NCI-H2171 treated with DMSO at 0.1 percent for 48 hours (cell line): Measurements from ENCODE around the gene UBE2D4.
"Not testable (repeated sequence)": the region's sequence is repeated elsewhere in the genome, so short reads cannot be mapped to it uniquely, and the experiment has no call there.

Experiments used
- DNase-seq: peaks from one replicate; lab custom pipeline; 2025; lab: John Stamatoyannopoulos, UW

The UBE2D4 gene

GRCh38 chr7:43968172-43969040 lies 42.2 kb downstream of the UBE2D4 start:
- DNase-seq, result not testable (repeated sequence)

GRCh38 chr7:43969586-43969985 lies 43.4 kb downstream of the UBE2D4 start:
- not testable (repeated sequence) for DNase-seq

GRCh38 chr7:43970698-43971097 lies 44.5 kb downstream of the UBE2D4 start:
- DNase-seq, result not testable (repeated sequence)

- not testable (repeated sequence) for DNase-seq
These were observed 47.9 kb downstream of the UBE2D4 start for GRCh38 chr7:43974033-43974573.

GRCh38 chr7:43974725-43975482 lies 48.7 kb downstream of the UBE2D4 start:
- DNase-seq, result not testable (repeated sequence)

- DNase-seq, result no peak
These were observed 51.3 kb downstream of the UBE2D4 start for GRCh38 chr7:43977525-43977924.

GRCh38 chr7:43978102-43978501 lies 51.9 kb downstream of the UBE2D4 start:
- not testable (repeated sequence) for DNase-seq

- not testable (repeated sequence) for DNase-seq
These were observed 56.6 kb downstream of the UBE2D4 start for GRCh38 chr7:43982848-43983247.

GRCh38 chr7:43983736-43984135 lies 57.5 kb downstream of the UBE2D4 start:
- not testable (repeated sequence) for DNase-seq

GRCh38 chr7:43985904-43986864 lies 59.9 kb downstream of the UBE2D4 start:
- not testable (repeated sequence) for DNase-seq

GRCh38 chr7:43987476-43987875 lies 61.2 kb downstream of the UBE2D4 start:
- not testable (repeated sequence) for DNase-seq

- not testable (repeated sequence) for DNase-seq
These were observed 63.9 kb downstream of the UBE2D4 start for GRCh38 chr7:43990011-43990585.

GRCh38 chr7:43990829-43991228 lies 64.6 kb downstream of the UBE2D4 start:
- not testable (repeated sequence) for DNase-seq

GRCh38 chr7:43992896-43993295 lies 66.7 kb downstream of the UBE2D4 start:
- DNase-seq, result peak; percentile 24

- not testable (repeated sequence) for DNase-seq
These were observed 68.4 kb downstream of the UBE2D4 start for GRCh38 chr7:43994681-43995080.

GRCh38 chr7:43997532-43997931 lies 71.3 kb downstream of the UBE2D4 start, which contains the start of gene SPDYE1:
Gene SPDYE1 (plus strand): TSS chr7:43997897. CDS start chr7:43999950, 2,053 bp downstream.
- not testable (repeated sequence) for DNase-seq
